GM19023 (cell line): Measurements from ENCODE around the gene MT1A.
"Not testable (repeated sequence)": the region's sequence is repeated elsewhere in the genome, so short reads cannot be mapped to it uniquely, and the experiment has no call there.

Experiments
- ATAC-seq: cut with Tn5 transposase; IDR thresholded peaks from one replicate; pipeline ENCODE4 v1.9.1; 2021; ENCODE audit warnings: mild to moderate bottlenecking, moderate library complexity; ENCODE audit not compliant: unreplicated experiment

Gene MT1A

GRCh38 chr16:56652600-56652999 lies 14.1 kb downstream of the MT1A start:
- ATAC-seq: no peak

GRCh38 chr16:56653218-56653617 lies 14.8 kb downstream of the MT1A start:
- no peak for ATAC-seq

GRCh38 chr16:56657555-56658326 lies 19.3 kb downstream of the MT1A start, which contains the start of gene MT1F:
TSS of gene MT1F (plus strand) at chr16:56657959. CDS start at chr16:56658059, 100 bp downstream.
- no peak for ATAC-seq

- ATAC-seq: no peak
Measured at GRCh38 chr16:56658327-56658875, 19.9 kb downstream of the MT1A start.

- no peak for ATAC-seq
Measured at GRCh38 chr16:56662357-56663354, 24.2 kb downstream of the MT1A start.

- ATAC-seq: no peak
Measured at GRCh38 chr16:56664506-56664905, 26.0 kb downstream of the MT1A start.

GRCh38 chr16:56665286-56666261 lies 27.1 kb downstream of the MT1A start:
- not testable (repeated sequence) for ATAC-seq

GRCh38 chr16:56667581-56668571 lies 29.4 kb downstream of the MT1A start, which contains the start of gene MT1G:
TSS of gene MT1G (minus strand) at chr16:56668065. CDS start at chr16:56667993, 72 bp downstream.
- ATAC-seq: no peak

GRCh38 chr16:56669005-56669839 lies 30.8 kb downstream of the MT1A start, which contains the start of gene MT1H:
TSS of gene MT1H (plus strand) at chr16:56669814. CDS start at chr16:56669885, 71 bp downstream.
- ATAC-seq: no peak

- no peak for ATAC-seq
Measured at GRCh38 chr16:56669840-56670619, 31.6 kb downstream of the MT1A start.

GRCh38 chr16:56670620-56670934 lies 32.1 kb downstream of the MT1A start:
- no peak for ATAC-seq

- not testable (repeated sequence) for ATAC-seq
Measured at GRCh38 chr16:56671691-56672090, 33.2 kb downstream of the MT1A start.

- not testable (repeated sequence) for ATAC-seq
Measured at GRCh38 chr16:56672171-56672570, 33.7 kb downstream of the MT1A start.

- ATAC-seq: no peak
Measured at GRCh38 chr16:56672761-56673536, 34.5 kb downstream of the MT1A start.

GRCh38 chr16:56673921-56674320 lies 35.5 kb downstream of the MT1A start:
- no peak for ATAC-seq

- ATAC-seq: not testable (repeated sequence)
Measured at GRCh38 chr16:56674570-56674969, 36.1 kb downstream of the MT1A start.
